Measurements from ENCODE around the gene CD28.

Gene CD28

GRCh38 chr2:203715744-203716143, 9.3 kb downstream of the CD28 start:
- DNase-seq (ENCODE audit: low read depth), result no peak

GRCh38 chr2:203718087-203718486, 11.6 kb downstream of the CD28 start:
- DNase-seq (ENCODE audit: low read depth), result no peak

- DNase-seq (ENCODE audit: low read depth), result no peak
These were observed 13.3 kb downstream of the CD28 start for GRCh38 chr2:203719456-203720410.

- no peak for DNase-seq (ENCODE audit: low read depth)
These were observed 14.7 kb downstream of the CD28 start for GRCh38 chr2:203720915-203721672.

GRCh38 chr2:203721781-203722300, 15.4 kb downstream of the CD28 start:
- no peak for DNase-seq (ENCODE audit: low read depth)

GRCh38 chr2:203722411-203722810, 16.0 kb downstream of the CD28 start:
- no peak for DNase-seq (ENCODE audit: low read depth)

- no peak for DNase-seq (ENCODE audit: low read depth)
These were observed 21.9 kb downstream of the CD28 start for GRCh38 chr2:203728321-203728720.

- DNase-seq (ENCODE audit: low read depth), result no peak
These were observed 23.8 kb downstream of the CD28 start for GRCh38 chr2:203730076-203730729.

- no peak for DNase-seq (ENCODE audit: low read depth)
These were observed 24.4 kb downstream of the CD28 start for GRCh38 chr2:203730883-203731282.

GRCh38 chr2:203732092-203732952, 25.9 kb downstream of the CD28 start:
- no peak for DNase-seq (ENCODE audit: low read depth)

- DNase-seq (ENCODE audit: low read depth), result no peak
These were observed 26.6 kb downstream of the CD28 start for GRCh38 chr2:203732953-203733510.

- no peak for DNase-seq (ENCODE audit: low read depth)
These were observed 27.2 kb downstream of the CD28 start for GRCh38 chr2:203733684-203734083.

- no peak for DNase-seq (ENCODE audit: low read depth)
These were observed 28.0 kb downstream of the CD28 start for GRCh38 chr2:203734276-203734983.

GRCh38 chr2:203737360-203737759, 30.9 kb downstream of the CD28 start:
- DNase-seq (ENCODE audit: low read depth), result no peak

GRCh38 chr2:203739351-203739750, 32.9 kb downstream of the CD28 start:
- no peak for DNase-seq (ENCODE audit: low read depth)

GRCh38 chr2:203740871-203741281, 34.4 kb downstream of the CD28 start:
- DNase-seq (ENCODE audit: low read depth), result no peak

GRCh38 chr2:203741566-203741965, 35.1 kb downstream of the CD28 start:
- DNase-seq (ENCODE audit: low read depth), result no peak

- no peak for DNase-seq (ENCODE audit: low read depth)
These were observed 37.1 kb downstream of the CD28 start for GRCh38 chr2:203743441-203743981.

GRCh38 chr2:203744091-203744490, 37.7 kb downstream of the CD28 start:
- no peak for DNase-seq (ENCODE audit: low read depth)

GRCh38 chr2:203745267-203745666, 38.8 kb downstream of the CD28 start:
- DNase-seq (ENCODE audit: low read depth), result no peak

Measured in stimulated activated CD8-positive, alpha-beta memory T cell treated with anti-CD3 and anti-CD28 coated beads, Interleukin-4, amount 100 ng/mL, for 24 hours (primary cell).